Thyroid gland (tissue), 4 donors: ENCODE data around the gene ASF1B. TPM values are rescaled to one million over a fixed set of nuclear protein-coding genes. Genes with fewer than 3 reads are reported as not detected.
"Not testable (repeated sequence)": the region's sequence is repeated elsewhere in the genome, so short reads cannot be mapped to it uniquely, and the experiment has no call there.

Experiments
- DNase-seq, 2 donors: peaks; one replicate each; pipeline ENCODE4 v3.0.0-alpha.2; 2019
- H3K27ac ChIP-seq, 3 donors: fragments of 200-600 bp; sonication (generic); 1 replicate in 2 of 3; 2 replicates in 1 of 3; pipeline ENCODE4 v1.5.1; 2016 to 2019; ENCODE audit warnings: mild to moderate bottlenecking in 1 of 3, moderate library complexity in 1 of 3
- H3K27me3 ChIP-seq: fragments of 200-600 bp; sonication (generic); one replicate; pipeline ENCODE4 v1.5.1; 2019
- H3K36me3 ChIP-seq, 2 donors: fragments of 200-600 bp; sonication (generic); one replicate each; pipeline ENCODE4 v1.5.1; 2016 to 2019
- H3K4me1 ChIP-seq, 2 donors: fragments of 200-600 bp; sonication (generic); one replicate each; pipeline ENCODE4 v1.5.1; 2017 to 2019
- H3K4me3 ChIP-seq, 3 donors: fragments of 200-600 bp; sonication (generic); replicated peaks in 1 of 3; 1 replicate in 2 of 3; 2 replicates in 1 of 3; pipeline ENCODE4 v1.5.1; 2016; ENCODE audit warnings: mild to moderate bottlenecking in 1 of 3
- H3K9me3 ChIP-seq: fragments of 200-600 bp; sonication (generic); one replicate; pipeline ENCODE4 v1.5.1; 2017
- POLR2A ChIP-seq, 2 donors: fragments of 450-650 bp; IDR thresholded peaks; one replicate each; pipeline ENCODE4 v1.6.1; 2017; ENCODE audit warnings: antibody characterized with exemption in 2 of 2, mild to moderate bottlenecking in 2 of 2, moderate library complexity in 1 of 2
- WGBS, 2 donors: methylation state at CpG; one replicate each; pipeline ENCODE4 v1.1.5; 2017; 5-methylcytosine and 5-hydroxymethylcytosine counted together
- intact Hi-C: fragments of 100-400 bp; cut with DNase I; formaldehyde crosslinking; loops from one replicate; pipeline ENCODE4 v1.15.1; 2023
- total RNA-seq, 4 donors: library from RNA; depleted of rRNA; stranded (reverse); fragments of >200 nt; gene quantifications; one replicate each; pipeline ENCODE4 v1.2.3, GENCODE V29; 2016
- TF ChIP-seq, protein P1 (sequence below), 6 experiments: fragments of 200-600 bp in 3 of 6; fragments of 450-650 bp in 3 of 6; sonication (generic) in 3 of 6; IDR thresholded peaks; one replicate each; pipeline ENCODE4 v1.5.1; 2016 to 2019; ENCODE audit warnings: antibody characterized with exemption in 6 of 6, mild to moderate bottlenecking in 2 of 6, inconsistent platforms in 1 of 6, moderate library complexity in 1 of 6

ASF1B gene
- 1 to 10 TPM in 2 of 4 donors, under 1 TPM in 2; 0.54 to 2.6 (median 0.95) TPM for total RNA-seq

- TF ChIP-seq, protein P1, sequence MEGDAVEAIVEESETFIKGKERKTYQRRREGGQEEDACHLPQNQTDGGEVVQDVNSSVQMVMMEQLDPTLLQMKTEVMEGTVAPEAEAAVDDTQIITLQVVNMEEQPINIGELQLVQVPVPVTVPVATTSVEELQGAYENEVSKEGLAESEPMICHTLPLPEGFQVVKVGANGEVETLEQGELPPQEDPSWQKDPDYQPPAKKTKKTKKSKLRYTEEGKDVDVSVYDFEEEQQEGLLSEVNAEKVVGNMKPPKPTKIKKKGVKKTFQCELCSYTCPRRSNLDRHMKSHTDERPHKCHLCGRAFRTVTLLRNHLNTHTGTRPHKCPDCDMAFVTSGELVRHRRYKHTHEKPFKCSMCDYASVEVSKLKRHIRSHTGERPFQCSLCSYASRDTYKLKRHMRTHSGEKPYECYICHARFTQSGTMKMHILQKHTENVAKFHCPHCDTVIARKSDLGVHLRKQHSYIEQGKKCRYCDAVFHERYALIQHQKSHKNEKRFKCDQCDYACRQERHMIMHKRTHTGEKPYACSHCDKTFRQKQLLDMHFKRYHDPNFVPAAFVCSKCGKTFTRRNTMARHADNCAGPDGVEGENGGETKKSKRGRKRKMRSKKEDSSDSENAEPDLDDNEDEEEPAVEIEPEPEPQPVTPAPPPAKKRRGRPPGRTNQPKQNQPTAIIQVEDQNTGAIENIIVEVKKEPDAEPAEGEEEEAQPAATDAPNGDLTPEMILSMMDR (IDR thresholded peaks at IDR 0.05) = peak; percentile 64 to 98 (median 88)
- peak in 1 of 2 donors; percentile 87 for TF ChIP-seq POLR2A (IDR thresholded peaks at IDR 0.05)
- Histone ChIP-seq H3K27me3 (no peaks in the 10 kb centered on the region), H3K4me1 (peaks cover 27 to 28% of the 10 kb centered on the region in 2 donors), H3K4me3 (peak within 1 kb of the TSS in 2 of 3 donors; percentile 48 to 69), H3K36me3 (no peaks in the 10 kb centered on the region), H3K27ac (peak within 1 kb of the TSS; percentile 97), H3K9me3 (no peaks in the 10 kb centered on the region)
- DNase-seq = peak; percentile 99
- WGBS, 2 donors = 0 to 1% methylated on average over 37 to 42 of the region's 78 CpGs
- intact Hi-C loops = no loop called here
These were observed at the start of gene ASF1B for GRCh38 chr19:14136509-14137281. Gene ASF1B (minus strand): TSS chr19:14136589. CDS start chr19:14136456, 133 bp downstream.

GRCh38 chr19:14185691-14186090 is 49.3 kb upstream of the ASF1B start:
- intact Hi-C loops, H3K27ac ChIP-seq, H3K9me3 ChIP-seq, H3K36me3 ChIP-seq, H3K4me3 ChIP-seq, H3K27me3 ChIP-seq, H3K4me1 ChIP-seq, DNase-seq: not testable (repeated sequence)
- 98 to 100% methylated on average over 1 of the region's 1 CpG for WGBS, 2 donors

DNA sequence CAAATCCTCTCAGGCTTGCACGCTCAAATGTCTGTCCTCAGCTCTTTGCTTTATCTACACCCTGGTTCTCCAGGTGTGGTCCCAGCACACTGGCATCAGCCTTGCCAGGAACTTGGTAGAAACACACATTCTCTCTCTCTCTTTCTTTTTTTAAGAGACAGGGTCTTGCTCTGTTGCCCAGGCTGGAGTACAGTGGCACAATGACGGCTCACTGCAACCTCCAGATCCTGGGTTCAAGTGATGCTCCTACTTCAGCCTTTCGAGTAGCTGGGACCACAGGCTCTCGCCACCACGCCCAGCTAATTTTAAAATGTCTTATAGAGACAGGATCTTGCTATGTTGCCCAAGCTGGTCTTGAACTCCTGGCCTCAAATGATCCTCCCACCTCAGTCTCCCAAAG is 48.8 kb upstream of the ASF1B start:
- Histone ChIP-seq H3K9me3 (no peaks in the 10 kb centered on the region), H3K4me1 (no peaks in the 10 kb centered on the region), H3K27me3 (no peaks in the 10 kb centered on the region), H3K27ac (no peak overlapping the region), H3K4me3 (no peak overlapping the region), H3K36me3 (no peaks in the 10 kb centered on the region)
- DNase-seq = no peak
- WGBS, 2 donors = 97 to 99% methylated on average over 5 of the region's 5 CpGs
- intact Hi-C loops = no loop called here
- TF ChIP-seq POLR2A (IDR thresholded peaks at IDR 0.05) = no peak
- TF ChIP-seq, protein P1 (IDR thresholded peaks at IDR 0.05) = no peak

- TF ChIP-seq POLR2A (IDR thresholded peaks at IDR 0.05) = no peak
- TF ChIP-seq, protein P1 (IDR thresholded peaks at IDR 0.05) = no peak
- Histone ChIP-seq H3K4me3 (no peak overlapping the region), H3K27ac (no peak overlapping the region), H3K36me3 (no peaks in the 10 kb centered on the region), H3K27me3 (no peaks in the 10 kb centered on the region), H3K9me3 (no peaks in the 10 kb centered on the region), H3K4me1 (no peaks in the 10 kb centered on the region)
- no peak for DNase-seq
- intact Hi-C loops = no loop called here
- 73 to 77% methylated on average over 11 to 14 of the region's 14 CpGs for WGBS, 2 donors
These were observed 47.5 kb upstream of the ASF1B start for GRCh38 chr19:14183741-14184350.

- intact Hi-C loops = no loop called here
- H3K4me1 ChIP-seq = no peaks in the 10 kb centered on the region
- DNase-seq = no peak
- H3K9me3 ChIP-seq = no peaks in the 10 kb centered on the region
- no peak overlapping the region for H3K27ac ChIP-seq
- TF ChIP-seq POLR2A (IDR thresholded peaks at IDR 0.05) = no peak
- TF ChIP-seq, protein P1 (IDR thresholded peaks at IDR 0.05) = no peak
- H3K27me3 ChIP-seq = no peaks in the 10 kb centered on the region
- no peaks in the 10 kb centered on the region for H3K36me3 ChIP-seq
- WGBS, 2 donors = 71 to 90% methylated on average over 3 to 6 of the region's 8 CpGs
- H3K4me3 ChIP-seq = no peak overlapping the region
These were observed 46.1 kb upstream of the ASF1B start for GRCh38 chr19:14182476-14182875.
